ENCODE measurements around the gene PKD1L1. TPM values are rescaled to one million over a fixed set of nuclear protein-coding genes. Genes with fewer than 3 reads are reported as not detected.

The PKD1L1 gene
- total RNA-seq, 1 experiment from 2014 or later, result 0.17 TPM

- H3K23ac ChIP-seq (ENCODE audit: insufficient read length, low read depth, low read length), result no peak overlapping the region
- H3K14ac ChIP-seq (ENCODE audit: insufficient read depth, low read length), result no peak overlapping the region
- TF ChIP-seq CTCF (conservative IDR thresholded peaks at IDR 0.05), result no peak
- WGBS (ENCODE audit: extremely low coverage, insufficient read length, low lambda C conversion rate), result no CpG with 5 or more reads among the region's 3 CpGs
- H3K4me2 ChIP-seq (ENCODE audit: insufficient read depth, insufficient read length, low read length), result no peak overlapping the region
- no peak overlapping the region for H3K27ac Mint-ChIP-seq
- H4K20me1 ChIP-seq (ENCODE audit: control insufficient read depth, insufficient read depth, insufficient read length), result no peaks in the 10 kb centered on the region
- no peaks in the 10 kb centered on the region for H3K9me3 ChIP-seq (ENCODE audit: control insufficient read depth, low read depth, low read length)
- H2AFZ ChIP-seq (ENCODE audit: low read length), result no peak overlapping the region
- H3K9ac ChIP-seq (ENCODE audit: extremely low read depth, insufficient read length, low read length), result no peak overlapping the region
- H2AK5ac ChIP-seq (ENCODE audit: insufficient read length, low read length), result no peak overlapping the region
- no peak for DNase-seq
- no peaks in the 10 kb centered on the region; a peak in 1 of 5 replicates for H3K9me3 Mint-ChIP-seq
- H3K27me3 Mint-ChIP-seq (ENCODE audit: low read depth), result peaks cover 10% of the 10 kb centered on the region
- H3K4me3 Mint-ChIP-seq, result no peak overlapping the region
- H2BK20ac ChIP-seq (ENCODE audit: low read depth, low read length, poor library complexity, severe bottlenecking), result no peak overlapping the region
- H3T11ph ChIP-seq (ENCODE audit: low read length), result no peak overlapping the region
- no peak overlapping the region for H3K27ac ChIP-seq (ENCODE audit: insufficient read length, low read depth, low read length)
- H3K79me1 ChIP-seq (ENCODE audit: insufficient read depth, low read depth, low read length, poor library complexity, severe bottlenecking), result no peaks in the 10 kb centered on the region
- H3K4me1 Mint-ChIP-seq, result peaks cover 17 to 23% of the 10 kb centered on the region in 2 experiments
- H2BK120ac ChIP-seq (ENCODE audit: low read depth, low read length, poor library complexity, severe bottlenecking), result no peak overlapping the region
- no peak overlapping the region for H2BK12ac ChIP-seq (ENCODE audit: insufficient read length, low read depth, low read length)
- no peak overlapping the region for H4K5ac ChIP-seq (ENCODE audit: insufficient read length, low read depth, low read length)
- no peaks in the 10 kb centered on the region for H3K27me3 ChIP-seq (ENCODE audit: insufficient read depth, low read length)
- no peak overlapping the region for H3K18ac ChIP-seq (ENCODE audit: insufficient read length, low read depth, low read length)
- H3K23me2 ChIP-seq (ENCODE audit: insufficient read length, low read depth, low read length, poor library complexity, severe bottlenecking), result no peaks in the 10 kb centered on the region
- no peak overlapping the region for H3K56ac ChIP-seq (ENCODE audit: insufficient read length, low read depth, low read length)
- no peak overlapping the region for H3K4ac ChIP-seq (ENCODE audit: low read depth, low read length)
- H4K91ac ChIP-seq (ENCODE audit: insufficient read length, low read depth, low read length), result no peak overlapping the region
- H3K4me1 ChIP-seq (ENCODE audit: insufficient read depth, low read length), result peaks cover 6% of the 10 kb centered on the region; the same call in 1 of the 2 replicates
- no peak overlapping the region for H2BK15ac ChIP-seq (ENCODE audit: low read depth, low read length)
- no peak overlapping the region for H2BK5ac ChIP-seq (ENCODE audit: insufficient read length, low read length)
- H3K36me3 Mint-ChIP-seq (ENCODE audit: insufficient read depth in 1 of 3, low read depth in 3 of 3), result no peaks in the 10 kb centered on the region; a peak in 1 of 7 replicates
- no peak overlapping the region for H4K8ac ChIP-seq (replicated peaks; ENCODE audit: insufficient read length, low read depth, low read length)
- H3K79me2 ChIP-seq (ENCODE audit: insufficient read depth, low read length), result no peaks in the 10 kb centered on the region
Measured at GRCh38 chr7:47726047-47726726, 222.1 kb downstream of the PKD1L1 start.
